NCI-H1092 (cell line): ENCODE results near the gene BEGAIN.

Experiments
- DNase-seq: peaks from one replicate; lab custom pipeline; 2025; lab: John Stamatoyannopoulos, UW

Gene BEGAIN

DNA sequence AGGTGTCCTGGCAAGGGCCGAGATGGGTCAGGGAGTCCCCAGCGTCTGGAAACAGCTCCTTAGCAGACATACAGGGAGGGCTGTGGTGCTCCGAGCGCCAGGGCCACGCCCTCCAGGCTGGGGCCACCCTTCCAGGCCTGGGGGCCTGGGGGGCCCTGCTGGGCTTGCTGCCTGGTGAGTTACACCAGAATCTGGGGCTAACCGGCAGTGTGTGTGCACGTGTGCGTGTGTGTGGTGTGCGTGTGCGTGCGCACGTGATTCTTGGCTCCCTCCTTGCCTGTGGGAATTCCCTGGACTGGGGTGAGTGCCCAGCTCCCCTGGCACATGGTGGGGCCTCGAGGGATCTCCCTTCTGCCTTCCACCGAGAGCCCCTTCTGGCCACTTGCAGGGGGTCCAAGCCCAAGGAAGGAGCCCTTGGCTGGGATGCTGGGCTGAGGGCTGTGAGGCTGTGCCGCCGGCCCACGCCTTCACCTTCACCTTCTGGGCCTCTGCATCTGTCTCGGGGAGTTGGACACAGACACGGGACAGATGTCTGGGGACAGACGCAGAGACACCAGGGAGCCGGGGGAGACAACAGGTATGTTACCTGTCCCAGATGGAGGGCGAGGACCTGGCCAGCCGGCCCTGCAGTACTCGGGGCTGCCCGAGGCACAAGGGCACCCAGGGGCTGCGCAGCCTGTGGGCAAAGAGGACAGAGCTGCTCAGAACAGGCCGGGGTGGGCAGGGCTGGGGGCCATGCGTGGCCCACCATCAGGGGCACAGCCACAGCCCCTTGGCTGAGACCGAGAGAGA, 37.2 kb downstream of the BEGAIN start:
- DNase-seq, result no peak

DNA sequence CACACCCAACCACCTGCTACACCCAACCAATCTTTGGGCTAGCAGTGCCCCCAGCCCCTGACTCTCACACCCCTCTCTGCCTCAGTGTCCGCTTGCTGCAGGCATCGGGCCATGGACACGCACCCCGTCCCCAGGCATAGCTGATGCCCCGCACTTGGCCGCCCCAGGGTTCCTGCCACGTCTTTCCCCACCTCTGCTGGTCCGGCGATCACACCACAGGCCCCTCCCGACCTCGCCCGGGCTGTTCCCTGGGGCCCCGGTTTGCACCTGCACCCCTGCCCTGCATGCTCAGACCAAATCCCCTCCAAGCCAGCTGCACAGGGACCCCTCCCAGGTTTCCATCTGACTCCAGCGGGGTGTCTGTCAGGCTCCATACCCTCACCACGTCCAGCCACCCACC, 38.3 kb downstream of the BEGAIN start:
- DNase-seq, result no peak

DNA sequence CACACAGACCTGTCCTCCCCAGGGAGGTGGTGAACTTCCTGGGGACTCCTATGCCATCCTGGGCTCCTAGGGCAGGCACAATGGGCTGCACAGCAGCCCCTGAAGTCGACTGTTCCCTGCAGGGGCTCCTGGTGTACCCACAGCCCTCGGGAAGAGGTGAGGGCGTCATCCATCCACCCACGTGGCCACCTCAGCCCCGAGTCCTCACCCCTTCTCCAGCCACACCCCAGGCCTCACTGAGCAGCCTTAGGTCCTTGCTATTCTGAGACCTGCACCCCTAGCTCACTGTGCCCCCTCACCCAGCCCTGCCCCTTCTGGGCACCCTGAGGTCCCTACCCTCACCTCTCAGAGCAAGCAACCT, 38.9 kb downstream of the BEGAIN start:
- DNase-seq, result no peak

DNA sequence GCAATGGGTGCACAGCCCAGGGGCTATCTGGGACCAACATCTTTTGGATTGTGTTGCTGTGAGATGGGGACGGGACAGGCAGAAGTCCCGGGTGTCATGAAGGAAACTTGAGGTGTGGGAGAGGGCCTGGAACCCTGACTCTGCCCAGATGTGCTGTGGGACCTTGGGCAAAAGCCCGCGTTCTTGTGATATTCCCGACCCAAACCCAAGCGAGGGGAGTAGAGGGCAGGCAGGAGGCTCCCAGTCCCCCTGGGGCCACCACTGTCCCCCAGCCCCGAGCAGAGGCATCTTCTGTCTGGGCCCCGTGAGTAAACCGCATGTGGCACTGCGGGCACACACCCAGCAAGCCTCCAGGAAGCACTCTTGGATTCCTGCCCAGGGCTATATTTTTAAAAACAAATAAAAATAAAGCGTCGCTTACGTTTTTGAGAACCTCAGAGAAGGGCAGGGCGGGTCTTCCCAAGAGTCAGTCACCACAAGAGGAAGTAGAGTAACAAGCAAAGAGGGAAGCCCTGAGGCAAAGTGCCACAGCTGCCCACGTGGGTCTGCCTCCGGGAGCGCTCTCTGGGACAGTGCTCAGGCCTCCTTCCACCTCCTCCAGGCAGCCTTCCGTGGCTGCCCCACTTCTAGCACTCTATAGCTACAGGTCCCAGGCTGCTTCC, 39.5 kb downstream of the BEGAIN start:
- DNase-seq, result peak; percentile 26

DNA sequence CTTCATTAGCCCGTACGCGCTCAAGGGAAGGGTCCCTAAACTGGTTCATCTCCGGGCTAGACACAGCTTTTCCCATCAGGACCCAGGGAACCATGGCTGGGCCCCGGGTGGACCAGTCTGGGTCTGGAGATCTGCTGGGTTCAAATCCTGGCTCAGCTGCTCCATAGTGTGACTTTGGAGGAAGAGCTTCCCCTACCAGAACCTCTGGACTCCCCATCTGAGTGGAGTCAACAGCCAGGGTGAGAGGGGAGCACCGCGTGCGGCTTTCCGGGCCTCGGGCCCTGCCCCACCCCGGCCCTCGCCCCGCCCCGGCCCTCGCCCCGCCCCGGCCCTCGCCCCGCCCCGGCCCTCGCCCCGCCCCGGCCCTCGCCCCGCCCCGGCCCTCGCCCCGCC, 41.2 kb downstream of the BEGAIN start:
- no peak for DNase-seq

DNA sequence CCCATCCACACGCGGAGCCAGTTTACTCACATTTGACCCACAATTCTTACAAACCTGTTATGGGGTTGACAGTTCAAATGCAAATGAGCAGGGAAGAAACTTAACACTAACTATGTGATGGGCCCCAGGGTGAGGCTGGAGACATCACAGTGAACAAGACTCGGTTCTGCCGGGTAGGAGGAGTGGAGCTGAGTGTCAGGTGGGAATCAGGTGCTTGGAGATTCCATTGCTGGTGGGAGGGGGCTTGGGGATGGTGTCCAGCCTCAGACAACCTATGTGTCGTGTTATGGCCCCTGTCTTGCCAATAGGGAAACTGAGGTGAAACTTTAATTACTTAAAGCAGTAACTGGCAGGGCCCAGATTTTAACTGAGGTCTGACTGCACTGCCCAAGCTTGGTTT, 41.9 kb downstream of the BEGAIN start:
- no peak for DNase-seq

DNA sequence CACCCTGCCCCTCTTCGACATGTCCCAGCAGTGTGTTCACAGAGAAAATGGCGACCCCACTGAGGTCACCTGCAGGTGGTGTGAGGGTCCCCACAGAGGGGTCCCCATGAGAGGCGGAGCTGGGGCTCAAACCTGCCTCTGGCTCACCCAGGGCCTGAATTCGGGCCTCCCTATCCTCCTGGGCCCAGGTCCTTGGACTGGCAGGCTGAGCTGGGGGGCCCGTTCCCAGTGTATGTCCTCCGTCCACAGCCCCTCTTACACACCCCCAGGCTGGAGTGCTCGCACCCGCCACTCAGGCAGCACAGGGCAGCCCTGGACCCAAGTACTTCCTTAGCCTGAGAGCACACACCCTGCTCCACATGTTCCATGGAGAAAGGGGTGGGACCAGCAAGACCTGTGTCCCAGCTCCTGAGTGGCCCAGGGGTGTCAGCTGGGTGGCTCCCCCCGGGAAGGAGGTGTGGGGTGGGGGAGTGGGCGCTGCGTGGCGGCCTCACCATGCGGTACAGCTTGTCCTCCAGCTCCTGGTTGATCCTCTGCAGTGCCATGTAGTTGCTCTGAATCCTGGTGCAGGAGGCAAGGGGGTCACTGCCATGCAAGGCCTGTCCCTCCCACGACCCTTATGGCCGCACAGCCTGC, 42.6 kb downstream of the BEGAIN start:
- DNase-seq, result no peak

DNA sequence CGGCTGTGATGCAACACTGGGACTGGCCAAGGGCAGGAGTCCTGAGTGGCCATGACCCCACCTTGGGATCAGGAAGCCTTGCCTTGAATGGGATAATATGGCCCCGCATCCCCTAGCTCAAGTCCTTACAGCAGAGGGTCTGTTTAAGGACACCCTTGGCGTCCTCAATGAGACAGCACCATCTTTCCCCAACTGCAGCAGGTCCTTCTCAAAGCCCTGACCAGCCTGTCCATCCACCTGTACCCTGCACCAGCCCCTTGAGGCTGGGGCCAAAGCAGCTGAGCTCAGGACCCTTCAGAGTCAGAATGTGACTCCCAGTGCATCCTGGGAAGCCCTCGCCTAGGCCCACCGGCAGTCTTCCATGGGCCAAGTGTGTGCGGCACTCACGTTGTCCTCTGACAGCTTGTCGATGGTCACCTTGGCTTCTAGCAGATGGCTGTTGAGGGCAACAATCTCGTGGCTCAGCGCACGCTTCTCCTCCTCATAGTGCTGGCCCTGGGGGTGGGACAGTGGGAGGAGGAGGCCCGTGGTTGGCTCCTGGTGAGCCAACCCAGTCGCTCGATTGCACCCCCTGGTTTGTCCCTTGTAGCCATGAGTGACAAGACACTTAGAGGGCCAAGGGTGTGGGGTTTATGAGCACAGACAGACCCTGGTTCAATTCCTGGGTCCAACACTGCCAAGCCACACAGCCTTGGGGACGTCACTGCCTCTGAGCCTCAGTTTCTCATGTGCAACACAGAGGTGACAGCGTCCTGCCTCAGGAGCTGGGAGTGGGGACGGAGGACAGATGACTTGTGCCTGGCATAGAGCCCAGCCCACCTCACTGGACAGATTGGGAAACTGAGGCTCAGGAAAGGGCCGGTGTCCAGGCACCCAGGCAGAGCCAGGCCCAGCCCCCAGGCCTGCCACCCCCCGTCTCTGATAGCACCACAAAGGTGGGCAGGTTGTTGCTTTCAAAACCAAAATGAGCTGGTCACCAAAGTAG, 43.5 kb downstream of the BEGAIN start:
- no peak for DNase-seq

DNA sequence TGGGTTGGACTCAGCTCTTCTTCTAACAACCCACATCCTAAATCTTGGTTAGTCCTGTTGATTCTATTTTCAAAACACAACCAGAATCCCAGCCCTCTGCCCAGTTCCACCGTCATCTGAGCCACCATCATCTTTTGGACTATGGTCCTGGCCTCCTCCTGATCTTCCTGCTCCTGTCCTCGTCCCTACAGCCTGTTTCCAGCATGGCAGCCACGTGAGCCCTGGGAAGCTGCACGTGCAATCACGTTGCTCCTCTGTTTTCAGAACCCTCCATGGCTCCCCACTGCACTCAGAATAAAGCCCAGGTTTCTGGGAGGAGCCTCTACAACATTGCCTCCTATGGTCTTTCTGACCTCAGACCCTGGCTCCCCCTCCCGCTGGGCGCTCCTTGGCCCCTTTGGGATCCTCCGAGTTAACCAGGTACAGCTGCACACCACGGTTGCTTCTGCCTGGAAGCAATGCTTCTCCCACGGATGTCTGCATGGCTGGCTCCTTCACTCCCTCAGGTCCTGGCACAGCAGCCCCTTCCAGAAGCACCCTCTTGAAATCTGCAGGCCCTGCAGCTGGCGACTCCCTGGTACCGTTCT, 44.5 kb downstream of the BEGAIN start:
- no peak for DNase-seq

DNA sequence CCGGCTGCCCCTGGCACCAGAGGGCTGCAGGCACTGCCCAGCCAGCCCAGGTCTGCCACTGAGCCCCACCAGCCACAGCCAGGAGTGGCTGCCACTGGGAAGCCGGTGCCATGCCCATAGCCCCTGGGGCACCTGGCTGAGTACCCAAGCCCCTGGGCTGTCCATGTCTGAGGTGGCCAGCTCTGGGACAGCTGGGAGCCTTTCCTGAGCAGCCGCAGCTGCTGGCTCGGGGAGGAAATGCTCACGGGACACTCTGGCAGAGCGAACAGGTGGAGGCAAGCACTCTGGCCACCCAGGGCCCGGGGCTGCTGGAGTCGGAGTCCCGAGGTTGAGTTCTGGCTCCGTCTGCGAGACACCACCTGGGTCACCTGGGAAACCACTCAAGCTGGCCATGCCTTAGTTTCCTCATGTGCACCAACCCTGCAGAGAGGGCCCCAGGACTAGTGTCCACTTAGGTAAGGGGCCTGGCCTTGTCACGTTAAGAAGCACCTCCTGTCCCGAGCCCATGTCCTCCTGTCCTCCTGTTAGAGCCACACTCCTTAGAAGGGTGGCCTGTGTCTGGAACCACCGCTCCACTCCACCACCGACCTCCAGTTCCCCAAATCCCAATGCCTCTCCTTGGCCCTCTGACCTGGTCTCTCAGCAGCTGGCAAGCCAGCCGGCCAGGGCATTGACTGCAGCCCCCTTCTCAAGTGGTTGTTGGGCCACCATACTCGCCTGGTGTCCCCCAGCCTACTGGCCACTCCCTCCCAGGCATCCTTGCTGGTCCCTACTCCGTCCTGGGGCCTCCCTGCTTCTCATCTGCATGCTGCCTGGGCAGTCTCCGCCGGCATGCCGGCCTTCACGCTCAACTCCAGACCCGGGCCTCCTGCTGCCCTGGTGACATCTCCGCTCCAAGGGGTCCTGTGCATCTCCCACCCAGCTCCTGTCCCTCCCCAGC, 45.3 kb downstream of the BEGAIN start:
- no peak for DNase-seq

DNA sequence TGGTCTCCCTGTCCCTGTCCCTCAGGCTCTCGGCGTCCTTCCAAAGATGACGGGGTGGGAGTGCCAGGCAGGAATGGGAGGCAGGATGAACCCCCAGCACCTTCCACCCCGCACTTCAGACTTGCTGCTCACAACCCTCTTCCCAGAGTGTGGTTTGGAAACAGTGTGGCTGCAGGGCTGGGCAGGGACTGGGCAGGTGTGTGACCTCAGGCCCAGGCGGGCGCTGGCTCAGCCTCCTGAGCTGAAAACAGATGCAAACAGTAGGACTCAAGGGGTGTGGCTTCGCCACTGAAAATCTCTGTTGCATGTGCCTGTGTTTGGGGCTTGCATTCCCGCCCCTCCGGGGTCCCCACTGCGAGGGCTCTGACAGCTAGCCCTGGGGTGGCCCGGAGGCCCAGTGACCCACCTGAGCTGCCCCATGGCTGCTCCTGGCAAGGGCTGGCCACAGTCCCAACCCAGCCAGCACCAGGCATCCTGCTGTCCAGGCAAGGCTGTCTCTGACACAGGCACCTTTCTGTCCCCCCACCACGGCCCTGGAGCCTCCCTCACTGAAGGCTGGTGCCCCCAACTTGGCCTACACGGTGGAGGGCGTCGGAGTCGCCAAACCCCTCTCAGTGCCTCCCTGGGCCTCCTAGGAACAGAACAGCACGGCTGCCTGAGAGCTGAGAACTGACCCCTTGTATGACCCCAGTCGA, 46.1 kb downstream of the BEGAIN start:
- DNase-seq, result no peak

DNA sequence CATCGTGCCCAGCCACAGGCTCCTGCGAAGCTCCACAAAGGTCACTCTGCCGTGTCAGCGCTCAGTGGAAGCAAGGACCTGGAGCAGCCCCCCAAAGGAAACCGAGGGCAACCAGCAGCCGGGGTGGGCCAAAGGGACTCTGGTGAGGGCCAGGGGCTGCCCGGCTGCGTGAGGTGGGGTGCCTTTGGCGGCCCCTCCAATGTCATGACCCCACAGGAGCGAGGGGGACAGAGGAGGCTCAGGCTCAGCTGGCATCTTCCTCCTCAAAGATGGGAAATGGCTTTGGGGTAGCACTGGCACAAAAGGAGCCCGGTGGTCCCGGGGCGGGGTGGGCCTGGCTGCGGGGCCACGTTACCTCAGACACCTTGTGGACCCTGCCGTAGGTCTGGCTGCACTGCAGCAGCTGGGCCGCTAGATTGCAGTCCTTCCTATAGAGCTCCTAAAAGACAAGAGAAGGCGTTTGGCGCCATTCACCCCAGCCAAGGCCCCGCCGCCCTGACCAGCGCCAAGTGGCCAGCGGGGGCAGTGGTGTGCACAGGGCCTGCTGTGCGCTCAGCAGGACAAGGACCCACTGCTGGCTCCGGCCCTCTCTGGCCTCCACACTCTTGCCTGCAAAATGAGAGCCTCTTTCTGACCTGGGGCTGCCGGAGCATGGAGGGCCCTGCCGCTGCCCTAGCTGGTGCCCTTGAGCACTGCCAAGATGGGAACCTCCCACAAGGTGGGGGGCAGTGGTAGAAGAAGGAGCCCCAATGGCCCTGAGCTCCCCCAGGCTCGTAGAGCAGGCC, 46.9 kb downstream of the BEGAIN start:
- DNase-seq, result no peak

DNA sequence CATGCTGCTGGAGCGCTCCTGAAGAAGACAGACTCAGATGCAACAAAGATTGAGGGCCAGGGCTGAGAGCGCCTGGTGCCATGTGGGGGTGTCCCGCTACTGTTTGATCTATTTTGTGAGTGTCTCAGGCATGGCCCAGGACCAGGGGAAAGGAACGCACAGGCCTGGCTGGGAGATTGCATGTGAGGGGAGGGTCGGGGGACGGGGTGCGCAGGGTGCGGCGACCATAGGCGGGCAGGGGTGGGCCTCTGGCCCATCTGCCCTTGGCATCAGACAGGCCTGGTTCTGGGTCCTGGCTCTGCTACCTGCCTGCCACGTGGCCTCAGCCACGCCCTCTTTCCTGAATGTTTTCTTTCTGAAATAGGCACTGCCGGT, 47.5 kb downstream of the BEGAIN start:
- DNase-seq, result no peak

DNA sequence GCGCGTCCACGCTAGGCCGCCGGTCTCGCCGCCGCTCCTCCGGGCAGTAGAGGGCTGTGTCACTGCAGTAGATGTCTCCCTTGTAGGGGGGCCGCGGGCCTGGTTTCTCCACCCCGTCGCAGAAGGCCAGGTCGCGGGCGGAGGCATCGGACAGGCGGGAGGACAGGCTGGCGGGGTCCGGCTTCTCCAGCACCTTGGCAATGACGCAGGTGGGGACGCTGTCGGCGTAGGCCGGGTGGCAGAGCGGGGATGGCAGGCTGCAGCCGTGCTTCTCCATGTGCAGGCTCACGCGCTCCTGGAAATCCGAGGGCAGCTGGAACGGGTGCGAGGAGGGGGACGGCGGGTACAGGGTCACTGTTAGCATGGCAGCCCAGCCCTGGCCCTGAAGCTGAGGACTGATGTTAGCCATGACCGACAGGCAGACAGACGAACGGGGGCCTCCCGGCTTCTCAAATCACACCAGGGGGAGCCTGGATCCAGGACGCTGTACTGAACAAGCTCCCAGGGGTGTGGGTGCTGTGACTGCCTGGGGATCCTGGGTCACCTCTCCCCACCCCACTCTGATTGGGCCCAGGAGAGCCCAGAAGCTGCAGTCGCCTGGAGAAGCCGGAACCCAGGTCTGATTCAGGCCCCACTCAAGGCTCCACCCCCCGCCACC, 48.1 kb downstream of the BEGAIN start:
- no peak for DNase-seq

DNA sequence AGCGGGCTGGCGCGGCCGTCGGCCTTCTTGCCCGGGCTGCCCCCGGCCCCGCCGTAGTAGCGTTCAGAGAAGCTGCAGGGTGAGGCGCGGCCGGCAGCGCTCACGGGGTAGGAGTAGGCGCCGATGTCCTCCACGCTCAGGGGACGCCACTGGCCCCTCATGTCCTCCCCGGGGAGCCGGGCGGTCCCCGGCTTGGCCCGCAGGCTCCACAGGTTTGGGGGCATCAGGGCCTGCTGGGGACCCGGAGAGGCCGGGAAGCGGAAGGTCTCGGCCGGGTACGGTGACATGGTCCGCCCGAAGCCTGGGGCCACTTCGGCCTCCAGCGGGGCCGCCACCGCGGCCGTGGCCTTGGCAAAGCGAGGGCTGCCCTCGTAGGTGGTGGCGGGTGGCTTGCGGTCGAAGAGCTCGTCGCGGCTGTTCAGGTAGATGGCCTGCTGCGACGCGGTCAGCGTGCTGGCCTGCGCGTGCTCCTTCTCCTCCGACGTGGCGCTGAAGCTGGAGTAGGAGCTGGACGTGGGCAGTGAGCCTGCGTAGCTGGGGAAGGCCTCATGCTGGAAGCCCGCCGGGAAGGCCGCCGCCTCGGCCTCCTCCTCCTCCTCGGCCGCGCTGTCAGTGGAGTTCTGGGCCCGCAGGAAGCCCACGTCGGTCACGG, 48.7 kb downstream of the BEGAIN start:
- DNase-seq, result no peak

DNA sequence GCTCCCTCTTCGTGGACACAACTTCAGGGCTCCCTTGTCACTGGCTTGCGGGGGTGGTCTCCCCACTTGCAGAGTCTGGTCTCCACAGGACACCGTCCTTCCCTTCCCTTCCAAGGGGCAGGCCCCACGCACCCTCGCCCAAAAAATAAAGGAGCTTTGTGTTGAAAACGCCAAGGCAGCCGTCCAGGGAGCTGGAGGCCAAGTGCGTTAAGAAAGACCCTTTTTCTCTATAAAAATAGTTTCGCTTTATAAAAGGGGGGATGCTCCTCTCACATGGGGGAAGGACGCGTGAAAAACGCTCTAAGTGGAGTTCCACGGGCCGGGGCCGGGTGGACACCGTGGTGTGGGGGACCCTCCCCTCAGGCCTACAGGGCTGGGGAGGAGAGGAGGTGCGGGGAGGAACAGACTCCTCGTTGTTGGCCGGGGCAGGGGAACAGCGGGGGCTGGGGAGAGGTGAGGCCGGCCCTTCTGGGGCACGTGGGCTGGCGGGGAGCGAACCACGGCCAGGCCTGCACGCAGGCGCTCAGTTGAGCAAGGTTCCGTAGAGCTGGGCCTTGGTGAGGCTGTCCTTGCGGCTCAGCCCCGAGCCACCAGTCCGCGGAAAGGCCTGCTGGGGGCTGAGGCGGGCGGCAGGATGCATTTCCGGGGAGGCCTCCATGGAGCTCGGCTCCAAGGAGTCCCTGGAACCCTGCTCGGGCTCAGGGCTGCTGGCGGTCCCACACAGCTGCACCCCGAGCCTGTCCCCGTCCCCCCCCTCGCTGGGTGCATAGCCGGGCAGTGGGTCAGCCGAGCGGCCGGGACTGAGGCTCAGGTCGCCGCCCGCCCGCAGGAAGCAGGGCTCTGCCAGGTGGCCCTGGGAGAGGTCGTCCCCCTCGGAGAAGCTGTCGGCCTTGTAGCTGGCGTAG, 49.5 kb downstream of the BEGAIN start:
- no peak for DNase-seq
